Panc1 (cell line): ENCODE measurements around the gene TRDMT1. TPM values are rescaled to one million over a fixed set of nuclear protein-coding genes. Genes with fewer than 3 reads are reported as not detected.

Source experiments
- ATAC-seq: fragments of 200-7000 bp; cut with Tn5 transposase; 2 replicates; pipeline ENCODE4 v1.9.1; 2020; ENCODE audit warnings: mild to moderate bottlenecking, moderate library complexity
- BruUV-seq: library from RNA; stranded (reverse); fragments of 400-500 nt; replicated peaks from 2 replicates; lab custom pipeline; 2021; lab: Mats Ljungman, UMichigan
- CTCF ChIA-PET: fragments of 300-600 bp; sonication (Branson Sonifier 250); formaldehyde crosslinking; loops from one replicate; lab custom pipeline; 2022; ENCODE audit warnings: antibody characterized with exemption; lab: Charles Lee
- POLR2A ChIA-PET: fragments of 300-600 bp; sonication (Branson Sonifier 250); formaldehyde crosslinking; loops from one replicate; lab custom pipeline; 2022; ENCODE audit warnings: antibody characterized with exemption; lab: Charles Lee
- DNase-seq: peaks from one replicate; pipeline ENCODE4 v3.0.0-alpha.2; 2010; ENCODE audit warnings: low read depth, low spot score
- H3K27ac ChIP-seq: 2 replicates; pipeline ENCODE4 v1.5.1; 2011; ENCODE audit warnings: mild to moderate bottlenecking, low read length, inconsistent platforms
- H3K27me3 ChIP-seq: fragments of 200-500 bp; sonication (Bioruptor generic); 2 replicates; pipeline ENCODE4 v1.6.0; 2014; ENCODE audit warnings: low read length, inconsistent platforms; ENCODE audit not compliant: control insufficient read depth, insufficient read depth
- H3K36me3 ChIP-seq: fragments of 200-500 bp; sonication (Bioruptor generic); 2 replicates; pipeline ENCODE4 v1.5.1; 2014; ENCODE audit warnings: inconsistent platforms, mild to moderate bottlenecking, low read length, moderate library complexity; ENCODE audit not compliant: control insufficient read depth, insufficient read depth
- H3K4me1 ChIP-seq: 2 replicates; pipeline ENCODE4 v1.5.1; 2011; ENCODE audit warnings: inconsistent platforms, mild to moderate bottlenecking, low read length, moderate library complexity; ENCODE audit not compliant: control insufficient read depth, insufficient read depth
- H3K4me3 ChIP-seq, 2 experiments: 2 replicates each; pipeline ENCODE4 v1.5.1; 2011 to 2012; ENCODE audit warnings: low read depth in 2 of 2, low read length in 2 of 2, mild to moderate bottlenecking in 2 of 2, inconsistent platforms in 1 of 2, moderate library complexity in 1 of 2
- H3K9me3 ChIP-seq: fragments of 200-500 bp; sonication (Bioruptor generic); 2 replicates; pipeline ENCODE4 v1.5.1; 2014; ENCODE audit warnings: low read depth, mild to moderate bottlenecking, inconsistent platforms, low read length, moderate library complexity; ENCODE audit not compliant: control insufficient read depth, insufficient read depth
- POLR2AphosphoS5 ChIP-seq: IDR thresholded peaks from 2 replicates; pipeline ENCODE4 v1.6.1; 2012; ENCODE audit warnings: mild to moderate bottlenecking, low read depth, low read length, moderate library complexity
- SIN3A ChIP-seq: IDR thresholded peaks from 2 replicates; pipeline ENCODE4 v1.6.1; 2012; ENCODE audit warnings: low read depth, mild to moderate bottlenecking, low read length, moderate library complexity, borderline replicate concordance; ENCODE audit not compliant: insufficient read depth
- TCF7L2 ChIP-seq: IDR thresholded peaks from 2 replicates; pipeline ENCODE4 v1.6.1; 2011; ENCODE audit warnings: mild to moderate bottlenecking, low read depth, low read length, inconsistent platforms
- in situ Hi-C: cut with HindIII; loops from 2 replicates; pipeline ENCODE4 v1.10.0; 2016; ENCODE audit warnings: low sequenced_read_pairs, low pct_unique_long_range_greater_than_20kb
- intact Hi-C: fragments of 100-400 bp; cut with micrococcal nuclease; formaldehyde crosslinking; loops from one replicate; pipeline ENCODE4 v1.10.0; 2022; ENCODE audit not compliant: unreplicated experiment
- total RNA-seq: library from RNA; stranded (reverse); gene quantifications from one replicate; pipeline ENCODE4 v1.2.1, GENCODE V29; 2021; ENCODE audit not compliant: unreplicated experiment
- TF ChIP-seq, protein P1 (sequence below), 2 experiments: IDR thresholded peaks; 2 replicates each; pipeline ENCODE4 v1.6.1; 2011 to 2012; ENCODE audit warnings: low read depth in 2 of 2, control low read depth in 1 of 2, low read length in 1 of 2, mild to moderate bottlenecking in 1 of 2, moderate library complexity in 1 of 2; ENCODE audit not compliant: insufficient read depth in 1 of 2
- TF ChIP-seq, protein P2 (sequence below): fragments of 450-650 bp; IDR thresholded peaks from 2 replicates; pipeline ENCODE4 v1.5.1; 2017; ENCODE audit warnings: mild to moderate bottlenecking

Gene TRDMT1
- total RNA-seq, 1 experiment from 2014 or later, result 7.6 TPM

DNA sequence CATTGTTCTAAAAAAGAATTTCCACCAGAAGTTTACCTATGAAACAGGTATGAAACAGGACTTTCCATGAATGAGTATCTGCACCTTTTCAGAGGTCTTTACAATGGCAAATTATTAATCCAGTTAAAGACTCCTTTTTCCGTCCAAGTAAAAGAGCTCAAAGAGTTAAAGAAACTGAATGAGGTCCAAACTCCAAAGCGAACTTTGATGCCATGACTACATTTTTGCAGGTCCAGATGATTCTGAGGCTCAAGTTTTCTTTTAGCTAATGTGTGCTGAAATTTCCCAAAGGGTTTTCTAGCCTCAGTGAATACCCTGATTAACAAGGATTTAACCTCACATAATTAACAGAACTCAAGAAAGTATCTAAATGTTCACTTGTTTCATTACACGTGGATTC is 81.6 kb downstream of the TRDMT1 start:
- DNase-seq (no peak), ATAC-seq (no peak)
- in situ Hi-C loops, result no loop called here
- H3K4me3 ChIP-seq, result no peak overlapping the region
- intact Hi-C loops, result no loop called here
- ChIA-PET CTCF (interaction anchor here (0.6 kb wide), 1 partner anchor 211 kb away, joined by 3 read pairs; no protein-coding TSS in a partner anchor), POLR2A (no interaction called here)
- H3K27ac ChIP-seq, result peak overlapping the region; percentile 67
- peaks cover 18% of the 10 kb centered on the region for H3K4me1 ChIP-seq
- H3K36me3 ChIP-seq, result no peaks in the 10 kb centered on the region
- no TSS peak for BruUV-seq
- no peak for TF ChIP-seq SIN3A
- TF ChIP-seq, protein P1, sequence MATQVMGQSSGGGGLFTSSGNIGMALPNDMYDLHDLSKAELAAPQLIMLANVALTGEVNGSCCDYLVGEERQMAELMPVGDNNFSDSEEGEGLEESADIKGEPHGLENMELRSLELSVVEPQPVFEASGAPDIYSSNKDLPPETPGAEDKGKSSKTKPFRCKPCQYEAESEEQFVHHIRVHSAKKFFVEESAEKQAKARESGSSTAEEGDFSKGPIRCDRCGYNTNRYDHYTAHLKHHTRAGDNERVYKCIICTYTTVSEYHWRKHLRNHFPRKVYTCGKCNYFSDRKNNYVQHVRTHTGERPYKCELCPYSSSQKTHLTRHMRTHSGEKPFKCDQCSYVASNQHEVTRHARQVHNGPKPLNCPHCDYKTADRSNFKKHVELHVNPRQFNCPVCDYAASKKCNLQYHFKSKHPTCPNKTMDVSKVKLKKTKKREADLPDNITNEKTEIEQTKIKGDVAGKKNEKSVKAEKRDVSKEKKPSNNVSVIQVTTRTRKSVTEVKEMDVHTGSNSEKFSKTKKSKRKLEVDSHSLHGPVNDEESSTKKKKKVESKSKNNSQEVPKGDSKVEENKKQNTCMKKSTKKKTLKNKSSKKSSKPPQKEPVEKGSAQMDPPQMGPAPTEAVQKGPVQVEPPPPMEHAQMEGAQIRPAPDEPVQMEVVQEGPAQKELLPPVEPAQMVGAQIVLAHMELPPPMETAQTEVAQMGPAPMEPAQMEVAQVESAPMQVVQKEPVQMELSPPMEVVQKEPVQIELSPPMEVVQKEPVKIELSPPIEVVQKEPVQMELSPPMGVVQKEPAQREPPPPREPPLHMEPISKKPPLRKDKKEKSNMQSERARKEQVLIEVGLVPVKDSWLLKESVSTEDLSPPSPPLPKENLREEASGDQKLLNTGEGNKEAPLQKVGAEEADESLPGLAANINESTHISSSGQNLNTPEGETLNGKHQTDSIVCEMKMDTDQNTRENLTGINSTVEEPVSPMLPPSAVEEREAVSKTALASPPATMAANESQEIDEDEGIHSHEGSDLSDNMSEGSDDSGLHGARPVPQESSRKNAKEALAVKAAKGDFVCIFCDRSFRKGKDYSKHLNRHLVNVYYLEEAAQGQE (IDR thresholded peaks at IDR 0.05; ENCODE audit: insufficient read depth in 1 of 2, low read depth in 2 of 2, low read length in 1 of 2), result no peak
- TF ChIP-seq POLR2AphosphoS5, result no peak
- TF ChIP-seq TCF7L2, result no peak
- TF ChIP-seq, protein P2, sequence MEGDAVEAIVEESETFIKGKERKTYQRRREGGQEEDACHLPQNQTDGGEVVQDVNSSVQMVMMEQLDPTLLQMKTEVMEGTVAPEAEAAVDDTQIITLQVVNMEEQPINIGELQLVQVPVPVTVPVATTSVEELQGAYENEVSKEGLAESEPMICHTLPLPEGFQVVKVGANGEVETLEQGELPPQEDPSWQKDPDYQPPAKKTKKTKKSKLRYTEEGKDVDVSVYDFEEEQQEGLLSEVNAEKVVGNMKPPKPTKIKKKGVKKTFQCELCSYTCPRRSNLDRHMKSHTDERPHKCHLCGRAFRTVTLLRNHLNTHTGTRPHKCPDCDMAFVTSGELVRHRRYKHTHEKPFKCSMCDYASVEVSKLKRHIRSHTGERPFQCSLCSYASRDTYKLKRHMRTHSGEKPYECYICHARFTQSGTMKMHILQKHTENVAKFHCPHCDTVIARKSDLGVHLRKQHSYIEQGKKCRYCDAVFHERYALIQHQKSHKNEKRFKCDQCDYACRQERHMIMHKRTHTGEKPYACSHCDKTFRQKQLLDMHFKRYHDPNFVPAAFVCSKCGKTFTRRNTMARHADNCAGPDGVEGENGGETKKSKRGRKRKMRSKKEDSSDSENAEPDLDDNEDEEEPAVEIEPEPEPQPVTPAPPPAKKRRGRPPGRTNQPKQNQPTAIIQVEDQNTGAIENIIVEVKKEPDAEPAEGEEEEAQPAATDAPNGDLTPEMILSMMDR, result no peak
- H3K9me3 ChIP-seq, result no peaks in the 10 kb centered on the region
- H3K27me3 ChIP-seq, result no peaks in the 10 kb centered on the region

DNA sequence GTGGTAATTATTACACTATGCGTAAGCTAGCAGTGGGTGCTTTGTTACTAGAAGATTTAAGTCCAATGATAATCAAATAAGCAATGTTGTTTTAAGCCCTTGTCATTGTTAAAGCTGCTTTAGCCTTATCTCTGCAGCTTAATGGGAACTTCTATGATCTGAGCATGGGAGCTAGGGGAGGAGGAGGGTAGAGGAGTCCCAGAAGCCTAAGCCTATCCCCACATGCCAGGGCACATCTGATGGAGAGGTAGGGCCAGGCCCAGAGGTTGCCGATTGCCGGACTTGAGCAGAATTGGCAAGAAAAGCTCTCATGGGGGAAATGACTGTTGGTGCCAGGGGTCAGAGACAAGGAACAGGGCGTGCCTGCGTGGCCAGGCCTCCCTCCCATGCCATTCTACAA is 85.3 kb downstream of the TRDMT1 start:
- CTCF ChIA-PET, result no interaction called here
- no peak for DNase-seq
- POLR2A ChIA-PET, result interaction anchor here (0.6 kb wide), 1 partner anchor 93 kb away, joined by 25 read pairs; no protein-coding TSS in a partner anchor
- H3K4me3 ChIP-seq, result no peak overlapping the region
- TF ChIP-seq, protein P2, result no peak
- TF ChIP-seq SIN3A (no peak), TCF7L2 (no peak), POLR2AphosphoS5 (no peak)
- TF ChIP-seq, protein P1 (IDR thresholded peaks at IDR 0.05; ENCODE audit: insufficient read depth in 1 of 2, low read depth in 2 of 2, low read length in 1 of 2), result no peak
- H3K36me3 ChIP-seq, result no peaks in the 10 kb centered on the region
- no peaks in the 10 kb centered on the region for H3K27me3 ChIP-seq
- intact Hi-C loops (no loop called here), in situ Hi-C loops (no loop called here)
- BruUV-seq, result no TSS peak
- ATAC-seq, result peak; percentile 36; the same call in 1 of the 2 replicates
- peaks cover 39% of the 10 kb centered on the region for H3K4me1 ChIP-seq
- no peaks in the 10 kb centered on the region for H3K9me3 ChIP-seq
- peak overlapping the region; percentile 99 for H3K27ac ChIP-seq
